ENCODE results near the gene ARHGEF17.
A peak's percentile ranks its signal among the peaks of the same experiment; 100 is the strongest.

DNA sequence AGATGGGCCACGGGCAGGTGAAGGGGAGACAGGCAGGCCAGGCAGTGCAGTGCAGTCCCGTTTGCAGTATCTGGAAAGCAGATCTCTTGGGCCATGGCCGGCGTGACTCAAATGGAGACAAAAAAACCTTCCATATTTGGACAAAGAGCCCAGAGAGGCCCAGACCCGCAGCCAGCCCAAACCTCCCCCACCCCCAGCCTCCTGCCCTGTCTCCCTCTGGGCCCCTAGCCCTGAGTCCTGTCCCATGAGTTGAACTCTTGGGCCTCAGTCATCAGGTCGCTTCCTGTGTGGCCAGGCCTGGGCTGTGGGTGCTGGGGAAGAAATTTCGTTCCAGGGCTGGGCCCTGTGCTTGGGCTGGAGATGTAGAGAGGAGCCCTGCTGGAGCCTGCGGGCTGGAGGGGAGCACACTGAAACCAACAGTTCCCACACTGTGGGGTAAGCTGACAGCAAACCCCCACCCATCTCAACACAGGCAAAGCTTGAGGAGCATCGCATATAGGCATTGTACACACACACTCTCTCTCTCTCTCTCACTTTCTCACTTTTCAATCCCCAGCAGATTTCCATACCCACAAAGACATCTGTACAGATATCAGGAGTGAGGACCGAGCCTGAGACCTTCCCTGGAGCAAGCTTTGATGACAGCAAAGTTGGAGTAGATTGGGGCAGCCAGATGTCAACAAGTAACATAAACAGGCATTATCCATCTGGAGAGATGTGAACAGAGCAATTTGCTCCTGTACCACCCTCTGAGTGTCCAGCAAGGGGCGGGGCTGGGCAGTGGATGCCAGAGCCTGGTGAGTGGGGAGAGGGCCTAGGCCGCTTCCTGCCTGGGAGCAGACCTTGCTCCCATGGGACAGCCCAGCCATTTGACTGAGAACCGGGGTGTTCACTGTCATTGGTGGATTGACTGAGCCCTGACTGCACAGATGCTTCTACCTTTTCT, 17.2 kb downstream of the ARHGEF17 start:
- TF ChIP-seq, protein P1, sequence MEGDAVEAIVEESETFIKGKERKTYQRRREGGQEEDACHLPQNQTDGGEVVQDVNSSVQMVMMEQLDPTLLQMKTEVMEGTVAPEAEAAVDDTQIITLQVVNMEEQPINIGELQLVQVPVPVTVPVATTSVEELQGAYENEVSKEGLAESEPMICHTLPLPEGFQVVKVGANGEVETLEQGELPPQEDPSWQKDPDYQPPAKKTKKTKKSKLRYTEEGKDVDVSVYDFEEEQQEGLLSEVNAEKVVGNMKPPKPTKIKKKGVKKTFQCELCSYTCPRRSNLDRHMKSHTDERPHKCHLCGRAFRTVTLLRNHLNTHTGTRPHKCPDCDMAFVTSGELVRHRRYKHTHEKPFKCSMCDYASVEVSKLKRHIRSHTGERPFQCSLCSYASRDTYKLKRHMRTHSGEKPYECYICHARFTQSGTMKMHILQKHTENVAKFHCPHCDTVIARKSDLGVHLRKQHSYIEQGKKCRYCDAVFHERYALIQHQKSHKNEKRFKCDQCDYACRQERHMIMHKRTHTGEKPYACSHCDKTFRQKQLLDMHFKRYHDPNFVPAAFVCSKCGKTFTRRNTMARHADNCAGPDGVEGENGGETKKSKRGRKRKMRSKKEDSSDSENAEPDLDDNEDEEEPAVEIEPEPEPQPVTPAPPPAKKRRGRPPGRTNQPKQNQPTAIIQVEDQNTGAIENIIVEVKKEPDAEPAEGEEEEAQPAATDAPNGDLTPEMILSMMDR (tag by site-specific recombination; IDR thresholded peaks at IDR 0.05) = no peak
- TF ChIP-seq ZBTB17 (tag by site-specific recombination; IDR thresholded peaks at IDR 0.05) = 0 out of 2 replicates have a peak, but pooled peaks have one; percentile 11
- TF ChIP-seq ZNF311 (tag by site-specific recombination; IDR thresholded peaks at IDR 0.05; ENCODE audit: borderline replicate concordance) = no peak
- TF ChIP-seq SP3 (tag by site-specific recombination; IDR thresholded peaks at IDR 0.05) = no peak
- no peak for TF ChIP-seq SETDB1 (IDR thresholded peaks at IDR 0.05; ENCODE audit: insufficient read length, low read length)
- no peak for TF ChIP-seq ZNF623 (tag by site-specific recombination; IDR thresholded peaks at IDR 0.05)
- no peak for TF ChIP-seq ZNF140 (tag by site-specific recombination; IDR thresholded peaks at IDR 0.05)
- TF ChIP-seq TCF7L2 (IDR thresholded peaks at IDR 0.05; ENCODE audit: borderline replicate concordance, low read depth, low read length) = no peak
- TF ChIP-seq, protein P2, sequence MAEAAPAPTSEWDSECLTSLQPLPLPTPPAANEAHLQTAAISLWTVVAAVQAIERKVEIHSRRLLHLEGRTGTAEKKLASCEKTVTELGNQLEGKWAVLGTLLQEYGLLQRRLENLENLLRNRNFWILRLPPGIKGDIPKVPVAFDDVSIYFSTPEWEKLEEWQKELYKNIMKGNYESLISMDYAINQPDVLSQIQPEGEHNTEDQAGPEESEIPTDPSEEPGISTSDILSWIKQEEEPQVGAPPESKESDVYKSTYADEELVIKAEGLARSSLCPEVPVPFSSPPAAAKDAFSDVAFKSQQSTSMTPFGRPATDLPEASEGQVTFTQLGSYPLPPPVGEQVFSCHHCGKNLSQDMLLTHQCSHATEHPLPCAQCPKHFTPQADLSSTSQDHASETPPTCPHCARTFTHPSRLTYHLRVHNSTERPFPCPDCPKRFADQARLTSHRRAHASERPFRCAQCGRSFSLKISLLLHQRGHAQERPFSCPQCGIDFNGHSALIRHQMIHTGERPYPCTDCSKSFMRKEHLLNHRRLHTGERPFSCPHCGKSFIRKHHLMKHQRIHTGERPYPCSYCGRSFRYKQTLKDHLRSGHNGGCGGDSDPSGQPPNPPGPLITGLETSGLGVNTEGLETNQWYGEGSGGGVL (tag by site-specific recombination; IDR thresholded peaks at IDR 0.05) = no peak
- TF ChIP-seq ZNF341 (tag by site-specific recombination; IDR thresholded peaks at IDR 0.05; ENCODE audit: low read depth) = no peak
- no peak for TF ChIP-seq MZF1 (tag by site-specific recombination; IDR thresholded peaks at IDR 0.05; ENCODE audit: borderline replicate concordance)
- no peak for TF ChIP-seq ZNF776 (tag by site-specific recombination; IDR thresholded peaks at IDR 0.05; ENCODE audit: borderline replicate concordance)
